OCI-LY1 (cell line): ENCODE results near the gene XPNPEP2.

Experiments
- CTCF ChIP-seq: fragments of 200-600 bp; sonication (generic), shearing (Covaris generic); IDR thresholded peaks from 2 replicates; pipeline ENCODE4 v1.5.1; 2017; ENCODE audit warnings: mild to moderate bottlenecking, antibody characterized with exemption, low read length, moderate library complexity, mixed read lengths
- EZH2 ChIP-seq: fragments of 200-600 bp; sonication (generic), shearing (Covaris generic); IDR thresholded peaks from 2 replicates; pipeline ENCODE4 v1.8.0; 2017; ENCODE audit warnings: borderline replicate concordance, mixed run types, mild to moderate bottlenecking, antibody characterized with exemption, low read length, moderate library complexity, mixed read lengths

GRCh38 chrX:129813662-129814368 is 75.0 kb downstream of the XPNPEP2 start:
- TF ChIP-seq EZH2 (no peak), CTCF (no peak)
